COLO668 (cell line): ENCODE measurements around the gene WNT5A.
A peak's percentile ranks its signal among the peaks of the same experiment; 100 is the strongest.
"Not testable (repeated sequence)": the region's sequence is repeated elsewhere in the genome, so short reads cannot be mapped to it uniquely, and the experiment has no call there.

Experiments
- DNase-seq: peaks from one replicate; lab custom pipeline; 2025; ENCODE audit not compliant: unreplicated experiment; lab: John Stamatoyannopoulos, UW

WNT5A gene

GRCh38 chr3:55507808-55508207, 20.7 kb upstream of the WNT5A start:
- DNase-seq, result no peak

GRCh38 chr3:55505776-55506175, 18.7 kb upstream of the WNT5A start:
- no peak for DNase-seq

- not testable (repeated sequence) for DNase-seq
Measured at GRCh38 chr3:55505102-55505501, 18.0 kb upstream of the WNT5A start.

GRCh38 chr3:55501905-55502304, 14.8 kb upstream of the WNT5A start:
- no peak for DNase-seq

- DNase-seq, result no peak
Measured at GRCh38 chr3:55500555-55501330, 13.6 kb upstream of the WNT5A start.

GRCh38 chr3:55498520-55498919, 11.4 kb upstream of the WNT5A start:
- DNase-seq, result no peak

GRCh38 chr3:55497250-55497649, 10.1 kb upstream of the WNT5A start:
- DNase-seq, result no peak

- DNase-seq, result no peak
Measured at GRCh38 chr3:55494976-55495375, 7.9 kb upstream of the WNT5A start.

GRCh38 chr3:55492976-55493375, 5.9 kb upstream of the WNT5A start:
- no peak for DNase-seq

GRCh38 chr3:55491296-55491816, 4.2 kb upstream of the WNT5A start:
- no peak for DNase-seq

- no peak for DNase-seq
Measured at GRCh38 chr3:55490276-55490913, 3.3 kb upstream of the WNT5A start.

- no peak for DNase-seq
Measured at GRCh38 chr3:55489798-55490132, 2.7 kb upstream of the WNT5A start.

- DNase-seq, result peak; percentile 14
Measured at GRCh38 chr3:55488398-55489055, 1.4 kb upstream of the WNT5A start.

GRCh38 chr3:55487381-55488241, 505 bp upstream of the WNT5A start:
- peak; percentile 42 for DNase-seq

GRCh38 chr3:55486101-55486856, 827 bp downstream of the WNT5A start:
- DNase-seq, result peak; percentile 40

- peak; percentile 74 for DNase-seq
Measured at GRCh38 chr3:55484801-55485791, 2.0 kb downstream of the WNT5A start.

- no peak for DNase-seq
Measured at GRCh38 chr3:55484191-55484689, 2.9 kb downstream of the WNT5A start.

- DNase-seq, result no peak
Measured at GRCh38 chr3:55483196-55484095, 3.7 kb downstream of the WNT5A start.
